Mesodermal cell (in vitro differentiated cells): ENCODE measurements around the gene HEG1.

Experiments
- H3K27ac ChIP-seq: 2 replicates; pipeline ENCODE4 v1.7.0; 2013; ENCODE audit warnings: mild to moderate bottlenecking, low read depth, low read length, moderate library complexity; ENCODE audit not compliant: severe bottlenecking
- H3K36me3 ChIP-seq: 2 replicates; pipeline ENCODE4 v1.7.1; 2013; ENCODE audit warnings: mild to moderate bottlenecking, low read length, moderate library complexity; ENCODE audit not compliant: control insufficient read depth, insufficient read depth
- H3K4me1 ChIP-seq: one replicate; pipeline ENCODE4 v1.7.1; 2013; ENCODE audit warnings: mild to moderate bottlenecking, low read length; ENCODE audit not compliant: insufficient read depth, control insufficient read depth, poor library complexity, severe bottlenecking
- H3K4me3 ChIP-seq: 2 replicates; pipeline ENCODE4 v1.7.0; 2013; ENCODE audit warnings: low read length, control low read depth, mild to moderate bottlenecking; ENCODE audit not compliant: insufficient read depth, poor library complexity, severe bottlenecking; ENCODE audit errors: extremely low read depth
- H3K9me3 ChIP-seq: 2 replicates; pipeline ENCODE4 v1.7.1; 2013; ENCODE audit warnings: mild to moderate bottlenecking, low read length, moderate library complexity; ENCODE audit not compliant: control insufficient read depth
- WGBS, 2 experiments: methylation state at CpG; one replicate each; pipeline ENCODE4 v1.1.5; 2013; ENCODE audit warnings: missing lambda C conversion rate in 2 of 2; ENCODE audit not compliant: insufficient coverage in 2 of 2; 5-methylcytosine and 5-hydroxymethylcytosine counted together

The HEG1 gene

GRCh38 chr3:125057186-125057850 is 1.5 kb upstream of the HEG1 start:
- Histone ChIP-seq H3K4me3 (no peak overlapping the region), H3K4me1 (peaks cover 65% of the 10 kb centered on the region), H3K9me3 (no peaks in the 10 kb centered on the region), H3K27ac (peak overlapping the region; percentile 88), H3K36me3 (peaks cover 13% of the 10 kb centered on the region)
- 77 to 100% methylated on average over 2 of the region's 3 CpGs for WGBS, 2 experiments

GRCh38 chr3:125055331-125055912 is 375 bp downstream of the HEG1 start:
- WGBS, 2 experiments, result 0% methylated on average over 55 to 63 of the region's 78 CpGs
- Histone ChIP-seq H3K27ac (peak overlapping the region; percentile 96), H3K9me3 (no peaks in the 10 kb centered on the region), H3K36me3 (peaks cover 26% of the 10 kb centered on the region), H3K4me3 (peak overlapping the region; percentile 92), H3K4me1 (peaks cover 65% of the 10 kb centered on the region)

GRCh38 chr3:125054449-125055329 is 1.1 kb downstream of the HEG1 start:
- Histone ChIP-seq H3K27ac (peak overlapping the region; percentile 96), H3K4me1 (peaks cover 67% of the 10 kb centered on the region), H3K9me3 (no peaks in the 10 kb centered on the region), H3K4me3 (peak overlapping the region; percentile 92), H3K36me3 (peaks cover 33% of the 10 kb centered on the region)
- 4 to 20% methylated on average over 1 to 9 of the region's 17 CpGs for WGBS, 2 experiments

- H3K9me3 ChIP-seq, result no peaks in the 10 kb centered on the region
- H3K4me1 ChIP-seq, result peaks cover 60% of the 10 kb centered on the region
- H3K4me3 ChIP-seq, result peak overlapping the region; percentile 92
- H3K27ac ChIP-seq, result peak overlapping the region; percentile 96
- WGBS, 2 experiments, result 57 to 75% methylated on average over 2 to 5 of the region's 7 CpGs
- peaks cover 39% of the 10 kb centered on the region for H3K36me3 ChIP-seq
Observed at GRCh38 chr3:125054062-125054448, 1.7 kb downstream of the HEG1 start.

GRCh38 chr3:125053304-125053699 is 2.5 kb downstream of the HEG1 start:
- peak overlapping the region; percentile 92 for H3K4me3 ChIP-seq
- H3K4me1 ChIP-seq, result peaks cover 58% of the 10 kb centered on the region
- H3K9me3 ChIP-seq, result no peaks in the 10 kb centered on the region
- H3K36me3 ChIP-seq, result peaks cover 47% of the 10 kb centered on the region
- peak overlapping the region; percentile 96 for H3K27ac ChIP-seq
- 100% methylated on average over 1 of the region's 2 CpGs; no CpG with 5 or more reads in 1 of the 2 experiments for WGBS, 2 experiments

- H3K27ac ChIP-seq, result peak overlapping the region; percentile 96
- peak overlapping the region; percentile 92 for H3K4me3 ChIP-seq
- H3K9me3 ChIP-seq, result no peaks in the 10 kb centered on the region
- H3K4me1 ChIP-seq, result peaks cover 58% of the 10 kb centered on the region
- 43 to 46% methylated on average over 6 to 7 of the region's 8 CpGs for WGBS, 2 experiments
- peaks cover 52% of the 10 kb centered on the region for H3K36me3 ChIP-seq
Observed at GRCh38 chr3:125052624-125053303, 3.0 kb downstream of the HEG1 start.

- Histone ChIP-seq H3K9me3 (no peaks in the 10 kb centered on the region), H3K36me3 (peaks cover 60% of the 10 kb centered on the region), H3K4me1 (peaks cover 60% of the 10 kb centered on the region), H3K4me3 (peak overlapping the region; percentile 92), H3K27ac (peak overlapping the region; percentile 96)
- WGBS, 2 experiments, result 11 to 13% methylated on average over 6 to 10 of the region's 14 CpGs
Observed at GRCh38 chr3:125051715-125052581, 3.8 kb downstream of the HEG1 start.

GRCh38 chr3:125051205-125051604 is 4.6 kb downstream of the HEG1 start:
- Histone ChIP-seq H3K36me3 (peaks cover 67% of the 10 kb centered on the region), H3K4me1 (peaks cover 59% of the 10 kb centered on the region), H3K9me3 (no peaks in the 10 kb centered on the region), H3K27ac (peak overlapping the region; percentile 96), H3K4me3 (no peak overlapping the region)
- 85 to 100% methylated on average over 3 to 4 of the region's 7 CpGs for WGBS, 2 experiments

- H3K27ac ChIP-seq, result no peak overlapping the region
- no peaks in the 10 kb centered on the region for H3K9me3 ChIP-seq
- peaks cover 63% of the 10 kb centered on the region for H3K4me1 ChIP-seq
- H3K4me3 ChIP-seq, result no peak overlapping the region
- H3K36me3 ChIP-seq, result peaks cover 67% of the 10 kb centered on the region
- WGBS, 2 experiments, result 89 to 90% methylated on average over 4 to 6 of the region's 6 CpGs
Observed at GRCh38 chr3:125050488-125051090, 5.2 kb downstream of the HEG1 start.
